ENCODE results near the gene TLX2. TPM values are rescaled to one million over a fixed set of nuclear protein-coding genes. Genes with fewer than 3 reads are reported as not detected.
"Not testable (repeated sequence)": the region's sequence is repeated elsewhere in the genome, so short reads cannot be mapped to it uniquely, and the experiment has no call there.

Gene TLX2
- total RNA-seq, 1 experiment from 2014 or later = 3.1 TPM

DNA sequence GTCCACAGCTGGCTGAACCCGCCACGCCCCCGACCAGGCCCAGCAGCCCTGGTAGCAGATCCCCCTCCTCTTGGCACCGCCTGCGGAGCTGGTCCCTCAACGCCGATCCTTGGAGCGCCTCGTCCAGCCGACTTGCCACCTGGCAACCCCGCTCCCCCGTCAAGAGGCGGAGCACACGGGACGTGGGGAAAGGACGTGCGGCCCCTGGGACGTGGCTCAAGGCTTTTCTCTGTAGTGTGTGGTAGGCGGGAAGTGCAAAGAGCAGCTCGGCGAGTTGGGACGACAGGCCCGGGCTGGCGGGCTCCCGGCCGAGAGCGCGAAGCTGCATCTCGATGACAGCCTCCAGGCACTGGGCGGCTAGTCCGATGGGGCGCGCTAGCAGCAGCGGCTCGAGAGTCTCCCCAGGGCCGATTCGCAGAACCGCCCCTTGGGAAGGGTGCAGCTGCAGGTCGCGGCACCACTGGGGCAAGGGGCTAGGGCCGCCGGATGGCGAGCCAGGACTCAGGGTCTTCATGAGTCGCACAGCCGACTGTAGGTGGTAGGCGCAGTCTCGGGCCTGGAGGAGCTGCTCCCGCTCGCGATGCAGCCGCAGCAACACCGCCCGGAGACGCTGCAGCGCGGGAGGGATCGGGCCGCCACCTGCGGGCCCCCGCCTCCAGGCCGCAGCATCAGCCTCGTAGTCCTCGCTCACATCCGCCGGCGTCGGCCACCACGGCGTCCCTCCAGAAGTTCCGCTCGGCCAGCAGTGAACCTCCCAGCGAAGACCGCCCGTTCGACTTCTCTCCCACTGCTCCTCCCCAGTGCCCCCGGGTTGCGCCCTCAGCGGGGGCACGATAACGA lies 32.1 kb upstream of the TLX2 start:
- H2AFZ ChIP-seq (ENCODE audit: low read length) = peak overlapping the region; percentile 97
- H3K9me3 ChIP-seq (ENCODE audit: low read length) = no peaks in the 10 kb centered on the region
- TF ChIP-seq EZH2 (IDR thresholded peaks at IDR 0.05; ENCODE audit: low read length, unreplicated experiment) (no peak), EZH2phosphoT487 (IDR thresholded peaks at IDR 0.05; ENCODE audit: borderline replicate concordance, low read length) (no peak)
- TF ChIP-seq, protein P1, sequence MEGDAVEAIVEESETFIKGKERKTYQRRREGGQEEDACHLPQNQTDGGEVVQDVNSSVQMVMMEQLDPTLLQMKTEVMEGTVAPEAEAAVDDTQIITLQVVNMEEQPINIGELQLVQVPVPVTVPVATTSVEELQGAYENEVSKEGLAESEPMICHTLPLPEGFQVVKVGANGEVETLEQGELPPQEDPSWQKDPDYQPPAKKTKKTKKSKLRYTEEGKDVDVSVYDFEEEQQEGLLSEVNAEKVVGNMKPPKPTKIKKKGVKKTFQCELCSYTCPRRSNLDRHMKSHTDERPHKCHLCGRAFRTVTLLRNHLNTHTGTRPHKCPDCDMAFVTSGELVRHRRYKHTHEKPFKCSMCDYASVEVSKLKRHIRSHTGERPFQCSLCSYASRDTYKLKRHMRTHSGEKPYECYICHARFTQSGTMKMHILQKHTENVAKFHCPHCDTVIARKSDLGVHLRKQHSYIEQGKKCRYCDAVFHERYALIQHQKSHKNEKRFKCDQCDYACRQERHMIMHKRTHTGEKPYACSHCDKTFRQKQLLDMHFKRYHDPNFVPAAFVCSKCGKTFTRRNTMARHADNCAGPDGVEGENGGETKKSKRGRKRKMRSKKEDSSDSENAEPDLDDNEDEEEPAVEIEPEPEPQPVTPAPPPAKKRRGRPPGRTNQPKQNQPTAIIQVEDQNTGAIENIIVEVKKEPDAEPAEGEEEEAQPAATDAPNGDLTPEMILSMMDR (conservative IDR thresholded peaks at IDR 0.05; ENCODE audit: low read depth, low read length) = no peak
- BruUV-seq (replicated peaks) = no TSS peak
- peak overlapping the region; percentile 84 for H3K9ac ChIP-seq (ENCODE audit: low read length)
- peaks cover 5% of the 10 kb centered on the region; the same call in 1 of the 2 replicates for H3K36me3 ChIP-seq (ENCODE audit: low read depth, low read length)
- H3K27me3 ChIP-seq (ENCODE audit: low read length) = no peaks in the 10 kb centered on the region
- POLR2A ChIA-PET (ENCODE audit: unreplicated experiment) = no interaction called here
- ATAC-seq (peak; percentile 41), DNase-seq (peak; percentile 37)
- peak overlapping the region; percentile 84 for H3K4me3 ChIP-seq (ENCODE audit: low read length)
- no peaks in the 10 kb centered on the region for H3K9me2 ChIP-seq (replicated peaks; ENCODE audit: low read length)
- H3K79me2 ChIP-seq (ENCODE audit: low read length) = peaks cover 50% of the 10 kb centered on the region
- peak overlapping the region; percentile 91 for H3K4me2 ChIP-seq (ENCODE audit: low read length)
- H3K4me1 ChIP-seq (ENCODE audit: insufficient read depth, low read length) = peaks cover 20% of the 10 kb centered on the region
- CTCF ChIA-PET = interaction anchor here (1.3 kb wide), 1 partner anchor 50 kb away, joined by 5 read pairs; no protein-coding TSS in a partner anchor
- intact Hi-C loops (cut with micrococcal nuclease) = loop anchor here (1.0 kb wide), 1 partner anchor 27 kb away; the partner anchor contains the start of gene INO80B
- no peaks in the 10 kb centered on the region for H4K20me1 ChIP-seq (ENCODE audit: low read length)
- peak overlapping the region; percentile 46 for H3K27ac ChIP-seq (ENCODE audit: low read length)
- H3F3A ChIP-seq (ENCODE audit: low read length, unreplicated experiment) = no peaks in the 10 kb centered on the region

DNA sequence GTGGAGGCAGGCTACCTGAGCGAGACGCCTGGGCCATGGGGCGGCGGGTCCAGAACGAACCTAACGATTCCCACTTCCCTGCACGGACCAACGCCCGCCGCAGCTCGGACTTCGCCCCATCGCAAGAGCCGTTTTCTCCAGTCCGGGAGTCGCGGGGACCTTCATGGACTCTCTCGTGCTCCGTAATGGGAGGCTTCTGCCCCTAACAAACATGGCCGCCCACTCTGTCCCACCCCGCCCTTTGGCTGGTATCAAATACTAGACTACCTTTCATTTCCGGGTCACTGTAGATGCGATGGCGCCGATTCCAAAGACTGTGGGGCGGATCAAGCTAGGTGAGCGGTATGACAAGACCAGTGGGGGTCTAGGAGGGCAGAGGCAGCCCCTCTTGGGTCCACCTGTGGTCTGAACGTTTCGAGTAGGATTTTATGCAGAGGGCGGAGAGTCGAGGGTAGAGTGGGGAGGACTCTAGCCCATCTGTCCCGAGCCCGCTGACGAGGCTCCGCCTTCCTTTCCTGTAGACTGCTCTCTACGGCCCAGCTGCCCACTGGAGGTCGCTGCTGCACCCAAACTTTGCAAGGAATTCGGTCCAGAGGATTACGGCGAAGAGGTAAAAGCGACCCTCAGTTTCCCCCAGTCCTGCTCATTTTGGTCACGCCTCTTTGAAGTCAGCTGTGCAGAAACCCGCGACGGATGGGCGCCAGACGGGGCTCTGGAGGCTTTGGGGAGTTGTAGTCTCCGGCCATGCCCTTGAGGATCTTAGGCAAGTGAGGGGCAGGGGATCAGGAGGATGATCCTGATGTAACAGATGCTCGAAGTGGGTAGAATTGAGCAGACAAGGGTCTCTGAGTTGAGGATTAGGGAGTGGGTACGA lies 31.2 kb upstream of the TLX2 start, which contains the start of the genes CCDC142 and TTC31:
Gene CCDC142 (minus strand): TSS at position 198 of the 874 bp plus-strand sequence. CDS start 161 bp downstream, at position 37.
Gene TTC31 (plus strand): TSS at position 281 of the 874 bp plus-strand sequence. CDS start 15 bp downstream, at position 296.
- Histone ChIP-seq H3K79me2 (ENCODE audit: low read length) (peaks cover 50% of the 10 kb centered on the region), H3K4me2 (ENCODE audit: low read length) (peak within 1 kb of the TSS; percentile 91), H3K9ac (ENCODE audit: low read length) (peak within 1 kb of the TSS; percentile 84), H3K4me1 (ENCODE audit: insufficient read depth, low read length) (peaks cover 24% of the 10 kb centered on the region), H4K20me1 (ENCODE audit: low read length) (no peaks in the 10 kb centered on the region), H3K4me3 (ENCODE audit: low read length) (peak within 1 kb of the TSS; percentile 84), H2AFZ (ENCODE audit: low read length) (peak within 1 kb of the TSS; percentile 97), H3K36me3 (ENCODE audit: low read depth, low read length) (peaks cover 2% of the 10 kb centered on the region; the same call in 1 of the 2 replicates), H3K27ac (ENCODE audit: low read length) (peak within 1 kb of the TSS; percentile 46), H3K9me3 (ENCODE audit: low read length) (no peaks in the 10 kb centered on the region), H3K27me3 (ENCODE audit: low read length) (no peaks in the 10 kb centered on the region), H3K9me2 (replicated peaks; ENCODE audit: low read length) (no peaks in the 10 kb centered on the region), H3F3A (ENCODE audit: low read length, unreplicated experiment) (no peaks in the 10 kb centered on the region)
- peak; percentile 94 for DNase-seq
- ATAC-seq = peak; percentile 90
- no peak for TF ChIP-seq EZH2phosphoT487 (IDR thresholded peaks at IDR 0.05; ENCODE audit: borderline replicate concordance, low read length)
- TF ChIP-seq, protein P1 (conservative IDR thresholded peaks at IDR 0.05; ENCODE audit: low read depth, low read length) = peak; percentile 95
- intact Hi-C loops (cut with micrococcal nuclease) = loop anchor here (1.0 kb wide), 6 partner anchors 15 to 104 kb away; partner anchors contain the start of genes AUP1, HTRA2, INO80B and PCGF1
- CTCF ChIA-PET = interaction anchor here (0.8 to 1.3 kb wide), 2 partner anchors 31 to 49 kb away, joined by 5 to 7 read pairs; partner anchors contain the start of gene TLX2
- POLR2A ChIA-PET (ENCODE audit: unreplicated experiment) = no interaction called here
- BruUV-seq (replicated peaks) = TSS peak; percentile 95

DNA sequence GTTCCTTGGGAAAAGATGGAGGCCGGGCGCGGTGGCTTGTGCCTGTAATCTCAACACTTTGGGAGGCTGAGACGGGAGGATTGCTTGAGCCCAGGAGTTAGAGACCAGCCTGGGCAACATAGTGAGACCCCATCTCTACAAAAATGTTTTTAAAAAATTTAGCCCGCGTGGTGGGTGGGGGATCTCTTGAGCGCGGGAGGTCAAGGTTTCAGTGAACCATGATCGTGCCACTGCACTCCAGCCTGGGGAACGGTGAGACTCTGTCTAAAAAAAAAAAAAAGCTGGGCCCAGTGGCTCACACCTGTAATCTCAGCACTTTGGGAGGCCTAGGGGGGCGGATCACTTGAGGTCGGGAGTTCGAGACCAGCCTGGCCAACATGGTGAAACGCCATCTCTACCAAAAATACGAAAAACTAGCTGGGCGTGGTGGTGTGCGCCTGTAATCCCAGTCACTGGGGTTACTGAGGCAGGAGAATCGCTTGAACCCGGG lies 30.5 kb upstream of the TLX2 start:
- peak overlapping the region; percentile 84 for H3K4me3 ChIP-seq (ENCODE audit: low read length)
- H3K9me2 ChIP-seq (replicated peaks; ENCODE audit: low read length); H3F3A ChIP-seq (ENCODE audit: low read length, unreplicated experiment); H3K9me3 ChIP-seq (ENCODE audit: low read length); H4K20me1 ChIP-seq (ENCODE audit: low read length); BruUV-seq (replicated peaks); DNase-seq; H3K27me3 ChIP-seq (ENCODE audit: low read length); POLR2A ChIA-PET (ENCODE audit: unreplicated experiment); H3K36me3 ChIP-seq (ENCODE audit: low read depth, low read length); H3K27ac ChIP-seq (ENCODE audit: low read length); ATAC-seq: not testable (repeated sequence)
- H2AFZ ChIP-seq (ENCODE audit: low read length) = peak overlapping the region; percentile 97
- H3K79me2 ChIP-seq (ENCODE audit: low read length) = peaks cover 50% of the 10 kb centered on the region
- peaks cover 29% of the 10 kb centered on the region for H3K4me1 ChIP-seq (ENCODE audit: insufficient read depth, low read length)
- intact Hi-C loops (cut with micrococcal nuclease) = loop anchor here (1.0 kb wide), 5 partner anchors 15 to 104 kb away; partner anchors contain the start of genes AUP1, HTRA2, PCGF1 and WBP1
- peak overlapping the region; percentile 91 for H3K4me2 ChIP-seq (ENCODE audit: low read length)
- CTCF ChIA-PET = interaction anchor here (0.8 kb wide), 1 partner anchor 31 kb away, joined by 7 read pairs; the partner anchor contains the start of gene TLX2
- H3K9ac ChIP-seq (ENCODE audit: low read length) = peak overlapping the region; percentile 84
